Upper lobe of right lung (tissue), 1 donor: ENCODE measurements around the gene STX2. TPM values are rescaled to one million over a fixed set of nuclear protein-coding genes. Genes with fewer than 3 reads are reported as not detected.
"Not testable (repeated sequence)": the region's sequence is repeated elsewhere in the genome, so short reads cannot be mapped to it uniquely, and the experiment has no call there.

Experiments used
- ATAC-seq: fragments of 200-7000 bp; cut with Tn5 transposase; one replicate; pipeline ENCODE4 v1.9.1; 2020; ENCODE audit warnings: mild to moderate bottlenecking, moderate library complexity
- DNase-seq: peaks from one replicate; pipeline ENCODE4 v3.0.0-alpha.2; 2020
- H3K27ac ChIP-seq: fragments of 200-600 bp; one replicate; pipeline ENCODE4 v1.8.0; 2022
- H3K27me3 ChIP-seq: fragments of 200-600 bp; one replicate; pipeline ENCODE4 v1.8.0; 2022; ENCODE audit warnings: mild to moderate bottlenecking
- H3K36me3 ChIP-seq: fragments of 200-600 bp; one replicate; pipeline ENCODE4 v1.8.0; 2022
- H3K4me1 ChIP-seq: fragments of 200-600 bp; one replicate; pipeline ENCODE4 v1.8.0; 2022
- H3K4me3 ChIP-seq: fragments of 200-600 bp; one replicate; pipeline ENCODE4 v1.8.0; 2022; ENCODE audit warnings: mild to moderate bottlenecking
- H3K9me3 ChIP-seq: fragments of 200-600 bp; one replicate; pipeline ENCODE4 v1.8.0; 2022
- CTCF ChIP-seq: fragments of 200-600 bp; IDR thresholded peaks from one replicate; pipeline ENCODE4 v1.8.0; 2022; ENCODE audit warnings: antibody characterized with exemption
- intact Hi-C: fragments of 100-400 bp; cut with DNase I; formaldehyde crosslinking; loops from one replicate; pipeline ENCODE4 v1.11.0; 2022
- long read RNA-seq: library from polyadenylated mRNA; unstranded; transcript quantifications from one replicate; pipeline ENCODE4 v2.0.0, GENCODE V29; 2021
- total RNA-seq: library from RNA; stranded (reverse); fragmentation: NEBNext Ultra II Directional; extraction: Animal tissue kit (Norgen Biotek cat#: 25700); gene quantifications from one replicate; pipeline ENCODE4 v1.2.1, GENCODE V29; 2021
- donor health status: DM: no; HTN: yes; CAD: no; lungs with severe emphysema.

The STX2 gene
- total RNA-seq: 23.6 TPM
- long read RNA-seq, transcript STX2-203 (11 exons, 2,151 nt): minor isoform, 8 of 76 reads
- long read RNA-seq, transcript STX2-201 (10 exons, 3,331 nt): major isoform, 36 of 76 reads
- long read RNA-seq, partial matches to known transcripts: 10 of 76 reads
- long read RNA-seq, other reads (novel, unspliced or antisense): 22 of 76 reads

- peak; percentile 98 for ATAC-seq
- DNase-seq: peak; percentile 93
- intact Hi-C loops: no loop called here
- TF ChIP-seq CTCF: peak; percentile 35
- Histone ChIP-seq H3K9me3 (no peaks in the 10 kb centered on the region), H3K27me3 (no peaks in the 10 kb centered on the region), H3K36me3 (no peaks in the 10 kb centered on the region), H3K27ac (peak within 1 kb of the TSS; percentile 78), H3K4me3 (peak within 1 kb of the TSS; percentile 79), H3K4me1 (peaks cover 5% of the 10 kb centered on the region)
Measured at GRCh38 chr12:130838951-130839769, at the start of gene STX2. Gene STX2 (minus strand): TSS chr12:130839250. CDS start chr12:130839099, 151 bp downstream.

- H3K36me3 ChIP-seq, ATAC-seq, H3K4me3 ChIP-seq, H3K27ac ChIP-seq, H3K27me3 ChIP-seq, DNase-seq, H3K4me1 ChIP-seq, intact Hi-C loops, H3K9me3 ChIP-seq: not testable (repeated sequence)
Measured at GRCh38 chr12:130887190-130887589, 48.1 kb upstream of the STX2 start.

- DNase-seq: no peak
- no peak overlapping the region for H3K27ac ChIP-seq
- no peaks in the 10 kb centered on the region for H3K27me3 ChIP-seq
- ATAC-seq: no peak
- peaks cover 11% of the 10 kb centered on the region for H3K36me3 ChIP-seq
- intact Hi-C loops: no loop called here
- H3K4me3 ChIP-seq: no peak overlapping the region
- no peaks in the 10 kb centered on the region for H3K9me3 ChIP-seq
- no peaks in the 10 kb centered on the region for H3K4me1 ChIP-seq
- no peak for TF ChIP-seq CTCF
Measured at GRCh38 chr12:130881548-130881947, 42.5 kb upstream of the STX2 start.

GRCh38 chr12:130881046-130881445, 42.0 kb upstream of the STX2 start:
- H3K27me3 ChIP-seq: no peaks in the 10 kb centered on the region
- no peak overlapping the region for H3K4me3 ChIP-seq
- peaks cover 16% of the 10 kb centered on the region for H3K36me3 ChIP-seq
- H3K27ac ChIP-seq: no peak overlapping the region
- intact Hi-C loops: no loop called here
- DNase-seq (no peak), ATAC-seq (no peak)
- no peaks in the 10 kb centered on the region for H3K9me3 ChIP-seq
- TF ChIP-seq CTCF: no peak
- no peaks in the 10 kb centered on the region for H3K4me1 ChIP-seq

- Histone ChIP-seq H3K9me3 (no peaks in the 10 kb centered on the region), H3K36me3 (peaks cover 22% of the 10 kb centered on the region), H3K4me1 (no peaks in the 10 kb centered on the region), H3K27me3 (no peaks in the 10 kb centered on the region), H3K4me3 (peak overlapping the region; percentile 1), H3K27ac (no peak overlapping the region)
- intact Hi-C loops: no loop called here
- DNase-seq (no peak), ATAC-seq (no peak)
- TF ChIP-seq CTCF: no peak
Measured at GRCh38 chr12:130880411-130880885, 41.4 kb upstream of the STX2 start.

- H3K4me3 ChIP-seq: no peak overlapping the region
- intact Hi-C loops: no loop called here
- H3K9me3 ChIP-seq: no peaks in the 10 kb centered on the region
- no peak for ATAC-seq
- TF ChIP-seq CTCF: no peak
- no peaks in the 10 kb centered on the region for H3K27me3 ChIP-seq
- no peak overlapping the region for H3K27ac ChIP-seq
- H3K36me3 ChIP-seq: peaks cover 28% of the 10 kb centered on the region
- no peaks in the 10 kb centered on the region for H3K4me1 ChIP-seq
- no peak for DNase-seq
Measured at GRCh38 chr12:130879781-130880389, 40.8 kb upstream of the STX2 start.
